Measurements from ENCODE around the gene OR52W1.

The OR52W1 gene

GRCh38 chr11:6175440-6175839 is 23.6 kb upstream of the OR52W1 start:
- TF ChIP-seq TAF1 (IDR thresholded peaks at IDR 0.05; ENCODE audit: borderline replicate concordance, insufficient read depth, low read length) (no peak), POLR2AphosphoS5 (IDR thresholded peaks at IDR 0.05; ENCODE audit: low read depth, low read length) (no peak), REST (IDR thresholded peaks at IDR 0.05; ENCODE audit: insufficient read depth in 1 of 2, low read depth in 2 of 2, low read length in 2 of 2) (no peak), SIN3A (IDR thresholded peaks at IDR 0.05; ENCODE audit: borderline replicate concordance, insufficient read depth, low read length) (no peak), FOXP2 (optimal IDR thresholded peaks at IDR 0.05; ENCODE audit: borderline replicate concordance, extremely low read depth, extremely low read length, insufficient read depth) (no peak)

GRCh38 chr11:6191742-6192141 is 7.3 kb upstream of the OR52W1 start:
- TF ChIP-seq FOXP2 (optimal IDR thresholded peaks at IDR 0.05; ENCODE audit: borderline replicate concordance, extremely low read depth, extremely low read length, insufficient read depth) (no peak), REST (IDR thresholded peaks at IDR 0.05; ENCODE audit: insufficient read depth in 1 of 2, low read depth in 2 of 2, low read length in 2 of 2) (no peak), SIN3A (IDR thresholded peaks at IDR 0.05; ENCODE audit: borderline replicate concordance, insufficient read depth, low read length) (no peak), POLR2AphosphoS5 (IDR thresholded peaks at IDR 0.05; ENCODE audit: low read depth, low read length) (no peak), TAF1 (IDR thresholded peaks at IDR 0.05; ENCODE audit: borderline replicate concordance, insufficient read depth, low read length) (no peak)

GRCh38 chr11:6194065-6194581 is 4.9 kb upstream of the OR52W1 start:
- TF ChIP-seq REST (IDR thresholded peaks at IDR 0.05; ENCODE audit: insufficient read depth in 1 of 2, low read depth in 2 of 2, low read length in 2 of 2) (no peak), POLR2AphosphoS5 (IDR thresholded peaks at IDR 0.05; ENCODE audit: low read depth, low read length) (no peak), TAF1 (IDR thresholded peaks at IDR 0.05; ENCODE audit: borderline replicate concordance, insufficient read depth, low read length) (no peak), SIN3A (IDR thresholded peaks at IDR 0.05; ENCODE audit: borderline replicate concordance, insufficient read depth, low read length) (no peak), FOXP2 (optimal IDR thresholded peaks at IDR 0.05; ENCODE audit: borderline replicate concordance, extremely low read depth, extremely low read length, insufficient read depth) (no peak)

- TF ChIP-seq SIN3A (IDR thresholded peaks at IDR 0.05; ENCODE audit: borderline replicate concordance, insufficient read depth, low read length) (no peak), REST (IDR thresholded peaks at IDR 0.05; ENCODE audit: insufficient read depth in 1 of 2, low read depth in 2 of 2, low read length in 2 of 2) (no peak), POLR2AphosphoS5 (IDR thresholded peaks at IDR 0.05; ENCODE audit: low read depth, low read length) (no peak), TAF1 (IDR thresholded peaks at IDR 0.05; ENCODE audit: borderline replicate concordance, insufficient read depth, low read length) (no peak), FOXP2 (optimal IDR thresholded peaks at IDR 0.05; ENCODE audit: borderline replicate concordance, extremely low read depth, extremely low read length, insufficient read depth) (no peak)
These were observed 2.6 kb upstream of the OR52W1 start for GRCh38 chr11:6196396-6196795.
